Stimulated activated CD4-positive, alpha-beta T cell treated with anti-CD3 and anti-CD28 coated beads, Interleukin-2, amount 100 ng/mL, for 48 hours (primary cell): Measurements from ENCODE around the gene GNB1.
"Not testable (repeated sequence)": the region's sequence is repeated elsewhere in the genome, so short reads cannot be mapped to it uniquely, and the experiment has no call there.

ENCODE experiments used
- DNase-seq, 2 donors: peaks; one replicate each; pipeline ENCODE4 v3.0.0-alpha.2; 2020

The GNB1 gene

GRCh38 chr1:1759456-1760344 lies 131.2 kb downstream of the GNB1 start:
- no peak for DNase-seq

- no peak for DNase-seq
Observed at GRCh38 chr1:1758692-1759455, 132.0 kb downstream of the GNB1 start.

GRCh38 chr1:1758059-1758621 lies 132.7 kb downstream of the GNB1 start:
- no peak for DNase-seq

GRCh38 chr1:1757422-1758058 lies 133.3 kb downstream of the GNB1 start:
- no peak for DNase-seq

- no peak for DNase-seq
Observed at GRCh38 chr1:1756661-1757421, 134.0 kb downstream of the GNB1 start.

- no peak for DNase-seq
Observed at GRCh38 chr1:1755852-1756251, 135.0 kb downstream of the GNB1 start.

- DNase-seq = no peak
Observed at GRCh38 chr1:1755426-1755825, 135.5 kb downstream of the GNB1 start.

- DNase-seq = no peak
Observed at GRCh38 chr1:1754051-1754815, 136.7 kb downstream of the GNB1 start.

GRCh38 chr1:1753607-1754005 lies 137.3 kb downstream of the GNB1 start:
- no peak for DNase-seq

GRCh38 chr1:1752636-1753606 lies 138.0 kb downstream of the GNB1 start:
- no peak for DNase-seq

- no peak for DNase-seq
Observed at GRCh38 chr1:1752190-1752589, 138.7 kb downstream of the GNB1 start.

GRCh38 chr1:1749941-1750340 lies 140.9 kb downstream of the GNB1 start:
- not testable (repeated sequence) for DNase-seq

GRCh38 chr1:1748686-1749321 lies 142.1 kb downstream of the GNB1 start:
- DNase-seq = no peak

- not testable (repeated sequence) for DNase-seq
Observed at GRCh38 chr1:1746566-1746909, 144.3 kb downstream of the GNB1 start.

- peak; percentile 69 to 96 for DNase-seq
Observed at GRCh38 chr1:1745651-1746565, 145.0 kb downstream of the GNB1 start.

GRCh38 chr1:1742529-1742928 lies 148.4 kb downstream of the GNB1 start:
- not testable (repeated sequence) for DNase-seq

- not testable (repeated sequence) for DNase-seq
Observed at GRCh38 chr1:1741013-1741412, 149.9 kb downstream of the GNB1 start.

GRCh38 chr1:1738799-1739337 lies 152.0 kb downstream of the GNB1 start:
- DNase-seq = not testable (repeated sequence)
